GM21723 (cell line): ENCODE measurements around the gene KLK5.
"Not testable (repeated sequence)": the region's sequence is repeated elsewhere in the genome, so short reads cannot be mapped to it uniquely, and the experiment has no call there.

Experiments
- ATAC-seq: cut with Tn5 transposase; IDR thresholded peaks from one replicate; pipeline ENCODE4 v1.9.1; 2021; ENCODE audit warnings: mild to moderate bottlenecking, moderate library complexity; ENCODE audit not compliant: unreplicated experiment

The KLK5 gene

GRCh38 chr19:50969810-50970209 lies 17.0 kb upstream of the KLK5 start:
- not testable (repeated sequence) for ATAC-seq

GRCh38 chr19:50969413-50969760 lies 16.5 kb upstream of the KLK5 start, which contains the start of gene KLK6:
KLK6 (minus strand) TSS chr19:50969591; CDS start chr19:50968104, 1,487 bp downstream.
- ATAC-seq, result no peak

- no peak for ATAC-seq
Observed at GRCh38 chr19:50968716-50969412, 16.0 kb upstream of the KLK5 start.

- ATAC-seq, result no peak
Observed at GRCh38 chr19:50967929-50968715, 15.3 kb upstream of the KLK5 start.

GRCh38 chr19:50964266-50964665 lies 11.4 kb upstream of the KLK5 start:
- ATAC-seq, result no peak

GRCh38 chr19:50963381-50963780 lies 10.5 kb upstream of the KLK5 start:
- ATAC-seq, result no peak

GRCh38 chr19:50962245-50962644 lies 9.4 kb upstream of the KLK5 start:
- no peak for ATAC-seq

GRCh38 chr19:50959731-50960500 lies 7.1 kb upstream of the KLK5 start:
- no peak for ATAC-seq

GRCh38 chr19:50957587-50957986 lies 4.7 kb upstream of the KLK5 start:
- ATAC-seq, result no peak

GRCh38 chr19:50949861-50950260 lies 3.0 kb downstream of the KLK5 start:
- no peak for ATAC-seq

GRCh38 chr19:50947123-50947522 lies 5.7 kb downstream of the KLK5 start:
- no peak for ATAC-seq

- no peak for ATAC-seq
Observed at GRCh38 chr19:50944795-50945194, 8.0 kb downstream of the KLK5 start.

- no peak for ATAC-seq
Observed at GRCh38 chr19:50943074-50943828, 9.6 kb downstream of the KLK5 start.

- no peak for ATAC-seq
Observed at GRCh38 chr19:50939596-50939995, 13.2 kb downstream of the KLK5 start.

- no peak for ATAC-seq
Observed at GRCh38 chr19:50933640-50934039, 19.2 kb downstream of the KLK5 start.

- ATAC-seq, result no peak
Observed at GRCh38 chr19:50932690-50933083, 20.2 kb downstream of the KLK5 start.

GRCh38 chr19:50932018-50932689 lies 20.7 kb downstream of the KLK5 start:
- no peak for ATAC-seq

GRCh38 chr19:50931023-50931422 lies 21.8 kb downstream of the KLK5 start:
- ATAC-seq, result no peak

- no peak for ATAC-seq
Observed at GRCh38 chr19:50928831-50929230, 24.0 kb downstream of the KLK5 start.

- ATAC-seq, result no peak
Observed at GRCh38 chr19:50926144-50926543, 26.7 kb downstream of the KLK5 start.
